Esophagus muscularis mucosa (tissue), 4 donors: ENCODE data around the gene CNFN. TPM values are rescaled to one million over a fixed set of nuclear protein-coding genes. Genes with fewer than 3 reads are reported as not detected.

Source experiments
- small RNA-seq, 3 donors: library from RNA; depleted of rRNA; stranded (forward); fragments of <200 nt; gene quantifications; one replicate each; pipeline ENCODE3, GENCODE V24; 2016
- total RNA-seq, 4 donors: library from RNA; depleted of rRNA; stranded (reverse); fragments of >200 nt; gene quantifications; one replicate each; pipeline versions ENCODE4 v1.1.0 to v1.2.1, GENCODE V29; 2016

CNFN gene
- total RNA-seq, 4 donors from 2014 or later, result 0.92 to 2.5 TPM; not detected in 2

Small RNA genes lying within 50 kb of the gene (small RNA-seq; reads per million reads assigned to genes)
- 0 reads per million in 3 donors for gene MIR8077

Other genes with a start within 250 kb of the CNFN start
- gene DEDD2, start 172.6 kb downstream of the CNFN start, total RNA-seq, result 10 to 100 TPM; 22.0 to 42.1 (median 31.2) TPM
- gene ZNF526, start 170.0 kb downstream of the CNFN start, total RNA-seq, result 1 to 10 TPM; 4.3 to 8.6 (median 7.1) TPM
- 10 to 100 TPM; 33.8 to 46.1 (median 41.8) TPM for gene GSK3A, start 147.7 kb downstream of the CNFN start, total RNA-seq
- gene ERF, start 135.2 kb downstream of the CNFN start, total RNA-seq, result 10 to 100 TPM; 16.6 to 38.8 (median 35.5) TPM
- 10 to 100 TPM; 37.8 to 74.2 (median 56.3) TPM for gene CIC, start 121.0 kb downstream of the CNFN start, total RNA-seq
- under 1 TPM in 2 of 4 donors, not detected in 2; 0.17 to 0.50 TPM for gene PRR19, start 88.2 kb downstream of the CNFN start, total RNA-seq
- 1 to 10 TPM in 3 of 4 donors, under 1 TPM in 1; 0.83 to 8.6 (median 7.2) TPM for gene PAFAH1B3, start 87.7 kb downstream of the CNFN start, total RNA-seq
- gene TMEM145, start 77.0 kb downstream of the CNFN start, total RNA-seq, result not detected
- gene MEGF8, start 64.7 kb downstream of the CNFN start, total RNA-seq, result 10 to 100 TPM; 18.2 to 46.2 (median 25.5) TPM
- gene LIPE, start 37.1 kb upstream of the CNFN start, total RNA-seq, result 10 to 100 TPM in 1 of 4 donors, 1 to 10 TPM in 3; 3.6 to 10.6 (median 5.9) TPM
- 1 to 10 TPM in 1 of 4 donors, not detected in 3; 1.2 TPM for gene CXCL17, start 52.6 kb upstream of the CNFN start, total RNA-seq
- gene CEACAM1, start 138.2 kb upstream of the CNFN start, total RNA-seq, result 1 to 10 TPM; 1.2 to 3.1 (median 1.7) TPM
- under 1 TPM in 1 of 4 donors, not detected in 3; 0.17 TPM for gene CEACAM8, start 204.6 kb upstream of the CNFN start, total RNA-seq